ENCODE results near the gene MTMR1. TPM values are rescaled to one million over a fixed set of nuclear protein-coding genes. Genes with fewer than 3 reads are reported as not detected.

Gene MTMR1
- polyA plus RNA-seq, 2 of the 4 experiments (the other 2 are of a cell fraction) = 17.3 to 28.3 TPM

GRCh38 chrX:150644422-150644821 is 48.8 kb upstream of the MTMR1 start:
- no peak for DNase-seq (ENCODE audit: low read depth in 1 of 2, low spot score in 1 of 2)

GRCh38 chrX:150647331-150647730 is 45.9 kb upstream of the MTMR1 start:
- Histone ChIP-seq H3K4me2 (no peak overlapping the region), H3K27ac (no peak overlapping the region), H3K9me3 (no peaks in the 10 kb centered on the region), H3K4me1 (peaks cover 3% of the 10 kb centered on the region; the same call in 1 of the 3 replicates), H3K4me3 (no peak overlapping the region)
- POLR2A ChIA-PET = no interaction called here
- FAIRE-seq (no peak), ATAC-seq (no peak), DNase-seq (ENCODE audit: low read depth in 1 of 2, low spot score in 1 of 2) (no peak)
- TF ChIP-seq, protein P1, sequence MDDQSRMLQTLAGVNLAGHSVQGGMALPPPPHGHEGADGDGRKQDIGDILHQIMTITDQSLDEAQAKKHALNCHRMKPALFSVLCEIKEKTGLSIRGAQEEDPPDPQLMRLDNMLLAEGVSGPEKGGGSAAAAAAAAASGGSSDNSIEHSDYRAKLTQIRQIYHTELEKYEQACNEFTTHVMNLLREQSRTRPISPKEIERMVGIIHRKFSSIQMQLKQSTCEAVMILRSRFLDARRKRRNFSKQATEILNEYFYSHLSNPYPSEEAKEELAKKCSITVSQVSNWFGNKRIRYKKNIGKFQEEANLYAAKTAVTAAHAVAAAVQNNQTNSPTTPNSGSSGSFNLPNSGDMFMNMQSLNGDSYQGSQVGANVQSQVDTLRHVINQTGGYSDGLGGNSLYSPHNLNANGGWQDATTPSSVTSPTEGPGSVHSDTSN (IDR thresholded peaks at IDR 0.05) = no peak
- TF ChIP-seq ZFP36 (IDR thresholded peaks at IDR 0.05; ENCODE audit: borderline replicate concordance, partially characterized antibody) (no peak), FOSB (CRISPR knock-in tag; IDR thresholded peaks at IDR 0.05) (no peak), CBX2 (IDR thresholded peaks at IDR 0.05; ENCODE audit: borderline replicate concordance, low read depth) (no peak), JUN (IDR thresholded peaks at IDR 0.05) (no peak), SREBF2 (IDR thresholded peaks at IDR 0.05) (no peak), KDM1A (IDR thresholded peaks at IDR 0.05; ENCODE audit: low read depth) (no peak), RARB (CRISPR knock-in tag; IDR thresholded peaks at IDR 0.05) (no peak), RCOR1 (IDR thresholded peaks at IDR 0.05; ENCODE audit: low read depth, low read length) (no peak), NFE2L2 (conservative IDR thresholded peaks at IDR 0.05; ENCODE audit: low read length) (no peak), RNF2 (IDR thresholded peaks at IDR 0.05; ENCODE audit: borderline replicate concordance, low read depth) (no peak), ZC3H11A (IDR thresholded peaks at IDR 0.05) (no peak), MYC (IDR thresholded peaks at IDR 0.05; ENCODE audit: borderline replicate concordance, low read length) (no peak), ZNF302 (CRISPR knock-in tag; IDR thresholded peaks at IDR 0.05) (no peak)
- CTCF ChIA-PET = no interaction called here
- WGBS (ENCODE audit: missing lambda C conversion rate) = 91% methylated on average over 5 of the region's 5 CpGs

More at GRCh38 chrX:150644422-150644821, 48.8 kb upstream of the MTMR1 start:
- Histone ChIP-seq H3K27ac (no peak overlapping the region), H3K9me3 (no peaks in the 10 kb centered on the region), H3K4me2 (no peak overlapping the region), H3K4me1 (peaks cover 3% of the 10 kb centered on the region; the same call in 1 of the 3 replicates), H3K4me3 (no peak overlapping the region)
- FAIRE-seq = no peak
- no peak for ATAC-seq
- CTCF ChIA-PET = interaction anchor here (1.1 to 1.3 kb wide), 2 partner anchors 11 to 160 kb away, joined by 3 read pairs; no protein-coding TSS in a partner anchor
- WGBS (ENCODE audit: missing lambda C conversion rate) = 88% methylated on average over 4 of the region's 4 CpGs
- no peak for TF ChIP-seq PHF8 (IDR thresholded peaks at IDR 0.05; ENCODE audit: borderline replicate concordance, low read depth)
- TF ChIP-seq JUN (IDR thresholded peaks at IDR 0.05) = no peak
- POLR2A ChIA-PET = no interaction called here

DNA sequence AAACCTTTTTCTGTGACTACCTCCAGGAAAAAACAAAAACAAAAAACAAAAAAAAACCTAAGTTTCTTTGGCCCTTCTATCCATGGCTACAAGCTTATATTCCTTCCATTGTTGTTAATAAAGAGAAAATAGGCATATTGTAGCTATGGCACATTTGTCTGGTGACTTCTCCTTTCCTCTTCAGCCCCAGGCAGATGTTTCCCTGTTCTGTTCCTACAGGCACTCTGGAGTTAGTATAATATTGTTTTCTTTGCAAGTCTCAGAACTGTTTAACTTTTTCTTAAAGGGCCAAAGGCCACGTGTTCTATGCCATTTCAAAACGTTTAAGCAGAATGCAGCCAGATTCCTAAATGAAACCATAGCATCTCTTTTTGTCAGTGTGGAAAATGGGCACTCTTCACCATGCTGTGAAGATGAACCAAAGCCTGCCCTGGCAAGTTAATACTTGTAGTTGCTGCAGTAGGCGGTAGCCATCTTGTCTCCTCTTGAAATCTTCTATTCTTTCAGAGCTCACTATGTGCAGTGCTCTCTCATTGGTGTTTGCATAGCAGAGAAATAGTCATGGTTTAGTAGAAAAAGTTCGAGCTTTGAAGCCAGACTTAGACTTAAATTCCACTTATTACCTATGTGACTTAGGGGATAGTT is 44.8 kb upstream of the MTMR1 start:
- ChIA-PET POLR2A (no interaction called here), CTCF (no interaction called here)
- TF ChIP-seq, protein P2, sequence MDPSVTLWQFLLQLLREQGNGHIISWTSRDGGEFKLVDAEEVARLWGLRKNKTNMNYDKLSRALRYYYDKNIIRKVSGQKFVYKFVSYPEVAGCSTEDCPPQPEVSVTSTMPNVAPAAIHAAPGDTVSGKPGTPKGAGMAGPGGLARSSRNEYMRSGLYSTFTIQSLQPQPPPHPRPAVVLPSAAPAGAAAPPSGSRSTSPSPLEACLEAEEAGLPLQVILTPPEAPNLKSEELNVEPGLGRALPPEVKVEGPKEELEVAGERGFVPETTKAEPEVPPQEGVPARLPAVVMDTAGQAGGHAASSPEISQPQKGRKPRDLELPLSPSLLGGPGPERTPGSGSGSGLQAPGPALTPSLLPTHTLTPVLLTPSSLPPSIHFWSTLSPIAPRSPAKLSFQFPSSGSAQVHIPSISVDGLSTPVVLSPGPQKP (IDR thresholded peaks at IDR 0.05; ENCODE audit: low read depth, low read length) = no peak
- TF ChIP-seq EP300 (IDR thresholded peaks at IDR 0.05) (no peak), NR3C1 (IDR thresholded peaks at IDR 0.05) (no peak), FOXS1 (CRISPR knock-in tag; IDR thresholded peaks at IDR 0.05) (no peak), CHD4 (IDR thresholded peaks at IDR 0.05; ENCODE audit: borderline replicate concordance) (no peak), MAZ (IDR thresholded peaks at IDR 0.05; ENCODE audit: borderline replicate concordance, low read depth, low read length) (no peak), RARB (CRISPR knock-in tag; IDR thresholded peaks at IDR 0.05) (no peak), HEYL (CRISPR knock-in tag; IDR thresholded peaks at IDR 0.05) (no peak), KDM1A (IDR thresholded peaks at IDR 0.05; ENCODE audit: low read depth) (no peak), MYC (IDR thresholded peaks at IDR 0.05; ENCODE audit: borderline replicate concordance, low read length) (no peak), RCOR1 (IDR thresholded peaks at IDR 0.05; ENCODE audit: low read depth, low read length) (no peak)
- TF ChIP-seq, protein P3, sequence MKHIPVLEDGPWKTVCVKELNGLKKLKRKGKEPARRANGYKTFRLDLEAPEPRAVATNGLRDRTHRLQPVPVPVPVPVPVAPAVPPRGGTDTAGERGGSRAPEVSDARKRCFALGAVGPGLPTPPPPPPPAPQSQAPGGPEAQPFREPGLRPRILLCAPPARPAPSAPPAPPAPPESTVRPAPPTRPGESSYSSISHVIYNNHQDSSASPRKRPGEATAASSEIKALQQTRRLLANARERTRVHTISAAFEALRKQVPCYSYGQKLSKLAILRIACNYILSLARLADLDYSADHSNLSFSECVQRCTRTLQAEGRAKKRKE (CRISPR knock-in tag; IDR thresholded peaks at IDR 0.05; ENCODE audit: low read depth) = no peak
- TF ChIP-seq, protein P4, sequence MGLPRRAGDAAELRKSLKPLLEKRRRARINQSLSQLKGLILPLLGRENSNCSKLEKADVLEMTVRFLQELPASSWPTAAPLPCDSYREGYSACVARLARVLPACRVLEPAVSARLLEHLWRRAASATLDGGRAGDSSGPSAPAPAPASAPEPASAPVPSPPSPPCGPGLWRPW (IDR thresholded peaks at IDR 0.05) = no peak
- H3K27ac ChIP-seq = no peak overlapping the region
- H3K9me3 ChIP-seq = no peaks in the 10 kb centered on the region
- DNase-seq (ENCODE audit: low read depth in 1 of 2, low spot score in 1 of 2) = no peak
- FAIRE-seq = no peak
- peaks cover 3% of the 10 kb centered on the region; the same call in 1 of the 3 replicates for H3K4me1 ChIP-seq
- ATAC-seq = no peak
- no peak overlapping the region for H3K4me2 ChIP-seq
- 76% methylated on average over 4 of the region's 4 CpGs for WGBS (ENCODE audit: missing lambda C conversion rate)
- no peak overlapping the region for H3K4me3 ChIP-seq
